Progenitor cell of endocrine pancreas (in vitro differentiated cells): ENCODE measurements around the gene VSIR. TPM values are rescaled to one million over a fixed set of nuclear protein-coding genes. Genes with fewer than 3 reads are reported as not detected.

ENCODE experiments used
- DNase-seq: peaks from one replicate; pipeline ENCODE4 v3.0.0; 2021; ENCODE audit warnings: low spot score; ENCODE audit not compliant: unreplicated experiment
- H3K27ac Mint-ChIP-seq: 2 replicates; pipeline ENCODE4 v1.8.0; 2021; ENCODE audit warnings: mild to moderate bottlenecking, moderate library complexity, mixed read lengths
- H3K27me3 Mint-ChIP-seq: 2 replicates; pipeline ENCODE4 v1.8.0; 2021; ENCODE audit warnings: mixed read lengths
- H3K36me3 Mint-ChIP-seq: 2 replicates; pipeline ENCODE4 v1.8.0; 2022; ENCODE audit warnings: mixed read lengths; ENCODE audit not compliant: insufficient read depth
- H3K4me1 Mint-ChIP-seq: 2 replicates; pipeline ENCODE4 v1.8.0; 2021; ENCODE audit warnings: low read depth, mixed read lengths
- H3K4me3 Mint-ChIP-seq: 2 replicates; pipeline ENCODE4 v1.8.0; 2021; ENCODE audit warnings: low read depth, mild to moderate bottlenecking, moderate library complexity, mixed read lengths
- H3K9me3 Mint-ChIP-seq: 2 replicates; pipeline ENCODE4 v1.8.0; 2021; ENCODE audit warnings: low read depth, mixed read lengths
- total RNA-seq: library from RNA; stranded (reverse); gene quantifications from 2 replicates; pipeline ENCODE4 v1.2.1, GENCODE V29; 2021
- TF ChIP-seq, protein P1 (sequence below): fragments of 200-600 bp; sonication (generic); IDR thresholded peaks from one replicate; pipeline ENCODE4 v1.5.0; 2021; ENCODE audit warnings: antibody characterized with exemption, mild to moderate bottlenecking; ENCODE audit not compliant: unreplicated experiment

VSIR gene
- total RNA-seq, 1 donor from 2014 or later: 2.6 TPM

DNA sequence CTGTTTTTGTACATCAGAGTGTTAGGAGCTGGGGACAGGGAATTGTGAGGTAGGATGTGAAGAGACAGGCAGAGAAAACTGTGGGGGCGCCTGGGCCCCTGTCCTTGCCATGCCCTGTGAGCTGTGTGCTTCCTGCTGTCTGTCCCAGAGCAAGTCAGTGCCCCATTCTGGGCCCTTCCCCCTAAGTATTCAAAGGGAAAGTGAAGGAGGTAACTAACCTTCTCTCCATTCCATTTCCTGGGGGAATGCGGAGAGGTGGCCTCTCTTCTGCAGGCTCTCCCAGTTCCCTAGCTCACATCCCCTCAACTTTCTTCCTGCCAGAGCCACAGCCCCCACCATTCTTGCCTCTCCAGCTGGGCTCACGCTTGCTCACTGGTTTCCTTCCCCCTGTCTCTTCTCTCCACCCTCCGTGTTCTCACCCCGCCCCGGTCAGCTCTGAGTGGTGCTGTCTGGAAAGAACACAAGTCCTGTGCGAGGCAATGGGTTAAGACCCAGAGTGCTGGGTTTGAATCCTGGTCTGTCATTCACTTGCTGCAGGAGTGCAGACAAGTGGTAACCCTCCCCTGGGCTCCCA, 9.7 kb upstream of the VSIR start:
- Mint-ChIP-seq H3K4me3 (no peak overlapping the region), H3K27ac (no peak overlapping the region), H3K9me3 (no peaks in the 10 kb centered on the region), H3K36me3 (no peaks in the 10 kb centered on the region), H3K27me3 (peaks cover 20% of the 10 kb centered on the region), H3K4me1 (no peaks in the 10 kb centered on the region)
- no peak for DNase-seq
- TF ChIP-seq, protein P1, sequence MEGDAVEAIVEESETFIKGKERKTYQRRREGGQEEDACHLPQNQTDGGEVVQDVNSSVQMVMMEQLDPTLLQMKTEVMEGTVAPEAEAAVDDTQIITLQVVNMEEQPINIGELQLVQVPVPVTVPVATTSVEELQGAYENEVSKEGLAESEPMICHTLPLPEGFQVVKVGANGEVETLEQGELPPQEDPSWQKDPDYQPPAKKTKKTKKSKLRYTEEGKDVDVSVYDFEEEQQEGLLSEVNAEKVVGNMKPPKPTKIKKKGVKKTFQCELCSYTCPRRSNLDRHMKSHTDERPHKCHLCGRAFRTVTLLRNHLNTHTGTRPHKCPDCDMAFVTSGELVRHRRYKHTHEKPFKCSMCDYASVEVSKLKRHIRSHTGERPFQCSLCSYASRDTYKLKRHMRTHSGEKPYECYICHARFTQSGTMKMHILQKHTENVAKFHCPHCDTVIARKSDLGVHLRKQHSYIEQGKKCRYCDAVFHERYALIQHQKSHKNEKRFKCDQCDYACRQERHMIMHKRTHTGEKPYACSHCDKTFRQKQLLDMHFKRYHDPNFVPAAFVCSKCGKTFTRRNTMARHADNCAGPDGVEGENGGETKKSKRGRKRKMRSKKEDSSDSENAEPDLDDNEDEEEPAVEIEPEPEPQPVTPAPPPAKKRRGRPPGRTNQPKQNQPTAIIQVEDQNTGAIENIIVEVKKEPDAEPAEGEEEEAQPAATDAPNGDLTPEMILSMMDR: no peak

DNA sequence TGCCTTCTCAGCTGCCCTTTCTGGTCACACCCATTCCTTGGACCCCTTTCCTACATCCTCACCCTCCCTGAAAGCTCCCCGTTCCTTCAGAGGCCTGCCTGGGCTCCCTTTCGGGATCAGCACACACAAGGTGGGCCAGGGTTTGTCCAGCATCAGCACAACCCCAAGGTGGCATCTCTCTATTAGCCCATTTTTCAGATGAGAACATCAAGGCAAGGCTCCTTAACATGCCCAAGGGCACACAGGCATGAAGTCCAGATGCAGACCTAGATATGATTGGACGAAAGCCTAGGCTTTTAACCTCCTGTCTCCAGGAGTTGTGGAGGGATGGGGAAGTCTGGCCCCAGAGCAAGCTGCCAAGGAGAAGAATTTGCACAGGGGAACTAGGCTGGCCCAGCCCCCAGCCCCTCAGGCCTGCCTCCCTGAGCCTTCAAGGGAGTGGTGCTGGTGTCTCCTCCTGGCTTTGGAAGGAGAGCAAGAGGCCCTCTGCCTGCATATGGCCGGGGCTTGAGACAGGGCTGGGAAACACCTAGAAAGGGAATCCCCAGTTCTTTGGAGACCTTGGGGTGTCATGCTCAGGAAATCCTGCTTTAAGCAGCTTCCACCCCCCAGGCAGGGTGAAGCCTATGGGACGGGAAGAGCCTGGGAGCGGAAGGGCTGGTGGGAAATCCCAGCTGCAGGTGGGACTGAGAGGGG, 9.0 kb upstream of the VSIR start:
- no peaks in the 10 kb centered on the region for H3K36me3 Mint-ChIP-seq
- no peak overlapping the region for H3K4me3 Mint-ChIP-seq
- peaks cover 20% of the 10 kb centered on the region for H3K27me3 Mint-ChIP-seq
- DNase-seq: no peak
- no peaks in the 10 kb centered on the region for H3K4me1 Mint-ChIP-seq
- H3K9me3 Mint-ChIP-seq: no peaks in the 10 kb centered on the region
- no peak overlapping the region for H3K27ac Mint-ChIP-seq
- TF ChIP-seq, protein P1: no peak

DNA sequence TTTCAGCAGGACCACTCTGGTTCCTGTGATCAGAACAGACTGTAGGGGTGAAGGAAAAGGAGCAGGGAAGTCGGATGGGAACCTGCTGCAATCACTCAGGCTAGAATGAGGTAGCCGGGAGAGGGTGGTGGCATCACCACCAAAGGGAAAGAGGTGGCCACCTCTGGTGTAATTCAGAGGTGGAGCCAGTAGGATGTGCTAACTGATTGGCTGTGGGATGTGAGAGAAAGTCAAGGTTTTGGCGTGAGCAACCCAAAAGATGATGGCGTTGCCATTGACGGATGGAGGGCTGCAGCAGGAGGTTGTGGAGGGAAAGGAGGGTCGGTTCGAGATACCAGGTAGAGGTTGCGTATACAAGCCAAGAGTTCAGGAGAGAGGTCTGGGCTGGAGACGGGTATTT, 7.4 kb upstream of the VSIR start:
- Mint-ChIP-seq H3K4me1 (no peaks in the 10 kb centered on the region), H3K36me3 (no peaks in the 10 kb centered on the region), H3K4me3 (no peak overlapping the region), H3K27me3 (peaks cover 27% of the 10 kb centered on the region), H3K9me3 (no peaks in the 10 kb centered on the region), H3K27ac (no peak overlapping the region)
- no peak for DNase-seq
- TF ChIP-seq, protein P1: no peak

DNA sequence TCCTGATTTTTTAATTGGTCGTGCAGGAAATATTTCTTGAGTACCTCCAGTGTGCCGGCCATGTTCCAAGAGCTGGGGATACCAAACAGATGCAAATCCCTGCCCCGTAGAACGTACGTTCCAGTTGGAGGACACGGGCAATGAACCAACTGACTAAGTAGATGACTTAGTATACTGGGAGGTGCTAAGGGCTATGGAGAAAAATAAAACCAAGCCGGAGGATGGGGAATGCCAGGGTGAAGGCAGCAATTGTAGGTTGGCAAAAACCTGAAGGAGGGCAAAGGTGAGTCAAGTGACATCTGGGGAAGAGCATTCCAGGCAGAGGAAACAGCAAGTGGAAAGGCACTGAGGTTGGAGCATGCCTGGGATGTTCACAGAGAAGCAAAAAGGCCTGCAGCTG, 6.8 kb upstream of the VSIR start:
- DNase-seq: no peak
- Mint-ChIP-seq H3K36me3 (no peaks in the 10 kb centered on the region), H3K4me3 (no peak overlapping the region), H3K9me3 (no peaks in the 10 kb centered on the region), H3K27ac (no peak overlapping the region), H3K4me1 (no peaks in the 10 kb centered on the region), H3K27me3 (peaks cover 31% of the 10 kb centered on the region)
- TF ChIP-seq, protein P1: no peak

DNA sequence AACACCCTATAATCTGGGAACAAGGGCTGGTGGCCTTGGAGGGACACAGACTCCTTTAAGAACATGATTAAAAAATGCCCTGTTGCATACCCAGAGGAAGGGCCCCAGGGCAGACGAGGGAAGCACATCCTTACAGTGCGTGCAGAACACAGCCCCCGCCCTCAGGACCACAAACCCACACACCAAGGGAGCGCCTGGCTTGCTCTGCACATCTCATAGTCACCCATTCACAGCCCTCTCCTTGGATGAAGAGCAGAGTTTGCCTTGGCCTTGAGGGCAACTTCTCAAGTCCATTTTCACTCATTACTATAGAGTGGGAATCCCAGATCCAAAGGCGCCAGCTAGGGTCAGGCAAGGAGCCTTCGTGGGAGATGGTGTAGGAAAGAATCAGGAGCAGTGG, 6.3 kb upstream of the VSIR start:
- TF ChIP-seq, protein P1: no peak
- Mint-ChIP-seq H3K27ac (no peak overlapping the region), H3K36me3 (no peaks in the 10 kb centered on the region), H3K9me3 (no peaks in the 10 kb centered on the region), H3K4me3 (no peak overlapping the region), H3K27me3 (peaks cover 31% of the 10 kb centered on the region), H3K4me1 (no peaks in the 10 kb centered on the region)
- DNase-seq: no peak
